Islet of Langerhans (tissue), 1 donor: ENCODE results near the gene HELZ.
"Not testable (repeated sequence)": the region's sequence is repeated elsewhere in the genome, so short reads cannot be mapped to it uniquely, and the experiment has no call there.

ENCODE experiments used
- FAIRE-seq: peaks from one replicate; lab custom pipeline; 2011; peaks lifted over from hg19 to GRCh38; lab: Jason Lieb, UNC

HELZ gene

DNA sequence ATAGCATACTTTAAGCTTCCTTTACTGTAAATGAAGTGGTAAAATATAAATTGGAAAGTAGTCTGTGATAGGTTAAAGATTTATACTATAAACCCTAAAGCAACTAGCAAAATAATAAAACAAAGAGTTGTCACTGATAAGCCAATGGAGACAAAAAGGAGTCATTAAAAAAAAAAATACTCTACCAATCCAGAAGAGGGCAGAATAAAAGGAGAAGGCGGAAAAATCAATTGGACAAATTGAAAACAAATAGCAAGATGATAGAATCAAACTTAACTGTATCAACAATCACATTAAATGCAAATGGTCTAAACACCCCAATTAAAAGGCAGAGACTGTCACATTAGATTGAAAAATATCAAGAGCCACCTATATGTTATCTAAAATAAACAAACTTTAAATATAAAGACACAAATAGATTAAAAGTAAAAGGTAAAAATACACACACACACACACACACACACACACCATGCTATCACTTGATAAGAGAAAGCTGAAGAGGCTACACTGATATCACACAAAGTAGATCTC, 128.9 kb downstream of the HELZ start:
- no peak for FAIRE-seq

DNA sequence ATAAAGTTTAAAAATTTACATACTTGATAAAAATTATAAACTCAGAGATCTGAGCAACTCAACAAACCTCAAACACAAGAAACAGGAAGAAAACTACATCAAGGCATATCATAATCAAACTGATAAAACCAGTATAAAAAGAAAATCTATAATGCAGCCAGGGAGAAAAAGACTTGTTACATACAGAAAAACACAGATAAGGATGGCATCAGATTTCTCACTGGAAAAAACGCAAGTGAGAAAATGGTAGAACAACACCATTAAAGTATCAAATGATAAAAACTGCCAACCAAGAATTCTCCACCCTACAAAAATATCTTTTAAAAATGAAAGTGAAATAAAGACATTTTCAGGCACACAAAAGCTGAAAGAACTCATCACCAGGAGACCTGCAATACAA, 129.6 kb downstream of the HELZ start:
- no peak for FAIRE-seq

DNA sequence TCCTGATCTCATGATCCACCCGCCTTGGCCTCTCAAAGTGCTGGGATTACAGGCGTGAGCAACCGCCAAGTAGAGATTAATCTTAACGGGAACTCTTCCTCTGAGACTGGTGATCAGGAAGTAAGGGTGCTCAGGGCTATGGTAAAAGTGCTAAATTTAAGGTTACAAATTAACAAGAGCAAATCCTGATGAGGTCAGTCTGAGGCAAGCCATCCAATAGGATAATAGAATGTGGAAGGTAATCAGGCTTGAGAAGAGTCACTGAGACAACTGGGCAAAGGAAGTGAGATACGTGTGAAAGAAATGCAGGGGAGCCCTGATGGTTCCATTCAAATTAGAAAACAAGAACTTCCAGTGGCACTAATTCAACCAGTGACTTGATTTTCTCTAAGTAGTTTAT, 131.5 kb downstream of the HELZ start:
- no peak for FAIRE-seq

DNA sequence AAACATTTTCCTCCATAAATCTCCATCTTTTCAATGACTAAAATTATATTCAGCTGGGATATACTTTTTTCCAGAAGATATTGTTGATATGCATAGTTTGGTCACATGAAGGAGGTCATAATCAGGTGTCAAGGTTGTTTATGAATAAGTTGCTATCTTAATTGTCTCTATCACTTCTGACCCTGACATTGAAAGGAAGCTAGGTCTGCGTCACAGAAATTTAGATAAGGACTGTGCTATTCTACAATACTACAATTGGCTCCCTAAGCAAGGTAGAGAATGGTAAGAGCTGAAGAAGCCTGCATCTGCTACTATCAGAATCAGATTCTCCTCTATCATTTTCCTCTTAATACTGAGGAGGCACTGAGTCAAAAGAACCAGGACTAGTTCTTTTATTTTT, 133.2 kb downstream of the HELZ start:
- FAIRE-seq: no peak

DNA sequence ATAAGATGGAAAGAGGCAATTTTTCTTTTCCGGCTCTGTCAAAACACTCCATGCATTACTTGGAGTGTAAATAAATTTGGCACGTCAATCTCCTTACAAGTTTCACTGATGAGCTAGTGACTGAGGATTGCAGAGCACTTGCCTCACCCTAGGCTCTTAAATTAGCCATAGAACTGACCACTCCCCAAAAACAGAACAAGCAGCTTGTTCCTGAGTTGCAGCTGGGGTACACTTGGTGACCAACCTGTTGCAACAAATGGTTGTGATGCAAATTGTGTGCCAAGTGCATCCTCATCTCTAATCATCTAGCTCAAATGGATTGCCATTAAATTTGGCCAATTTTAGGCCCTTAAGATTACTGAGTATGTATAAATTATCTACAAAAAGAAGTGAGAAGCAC, 133.7 kb downstream of the HELZ start:
- FAIRE-seq: no peak

DNA sequence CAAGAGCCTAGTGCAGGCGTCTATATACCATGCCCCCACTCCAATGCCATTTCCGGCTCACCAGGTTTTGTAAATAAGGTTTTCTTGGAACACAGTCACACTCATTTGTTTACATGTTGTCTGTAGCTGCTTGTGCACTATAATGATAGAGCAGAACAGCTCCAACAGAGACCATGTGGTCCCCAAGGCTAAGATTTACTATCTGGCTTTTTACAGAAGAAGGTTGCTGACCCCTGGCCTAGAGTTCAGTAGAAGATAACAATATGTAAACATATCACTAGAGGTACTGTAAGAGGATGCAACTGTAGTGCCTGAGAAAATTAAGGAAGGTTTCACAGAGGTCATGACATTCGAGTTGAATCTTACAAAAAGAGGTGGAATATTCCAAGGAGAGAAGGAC, 134.4 kb downstream of the HELZ start:
- no peak for FAIRE-seq

DNA sequence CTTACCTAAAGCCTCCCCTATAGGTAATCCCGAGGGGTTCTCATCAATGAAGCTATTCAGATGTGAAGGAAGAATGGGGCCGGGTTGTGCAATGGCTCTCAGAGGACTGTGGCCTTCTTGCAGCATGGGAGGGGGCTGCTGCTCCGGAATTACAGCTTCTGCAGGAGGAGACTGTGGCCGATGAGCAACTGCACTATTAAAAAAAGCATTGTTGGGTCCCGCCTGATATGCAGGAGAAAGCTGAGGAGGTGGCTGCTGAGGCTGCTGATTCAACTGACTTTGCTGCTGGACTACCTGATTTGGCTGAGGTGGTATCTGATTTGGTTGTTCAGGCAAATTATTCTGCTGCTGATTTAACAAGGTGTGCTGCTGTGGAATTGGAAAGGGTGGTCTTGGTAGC, 135.9 kb downstream of the HELZ start:
- FAIRE-seq: no peak

DNA sequence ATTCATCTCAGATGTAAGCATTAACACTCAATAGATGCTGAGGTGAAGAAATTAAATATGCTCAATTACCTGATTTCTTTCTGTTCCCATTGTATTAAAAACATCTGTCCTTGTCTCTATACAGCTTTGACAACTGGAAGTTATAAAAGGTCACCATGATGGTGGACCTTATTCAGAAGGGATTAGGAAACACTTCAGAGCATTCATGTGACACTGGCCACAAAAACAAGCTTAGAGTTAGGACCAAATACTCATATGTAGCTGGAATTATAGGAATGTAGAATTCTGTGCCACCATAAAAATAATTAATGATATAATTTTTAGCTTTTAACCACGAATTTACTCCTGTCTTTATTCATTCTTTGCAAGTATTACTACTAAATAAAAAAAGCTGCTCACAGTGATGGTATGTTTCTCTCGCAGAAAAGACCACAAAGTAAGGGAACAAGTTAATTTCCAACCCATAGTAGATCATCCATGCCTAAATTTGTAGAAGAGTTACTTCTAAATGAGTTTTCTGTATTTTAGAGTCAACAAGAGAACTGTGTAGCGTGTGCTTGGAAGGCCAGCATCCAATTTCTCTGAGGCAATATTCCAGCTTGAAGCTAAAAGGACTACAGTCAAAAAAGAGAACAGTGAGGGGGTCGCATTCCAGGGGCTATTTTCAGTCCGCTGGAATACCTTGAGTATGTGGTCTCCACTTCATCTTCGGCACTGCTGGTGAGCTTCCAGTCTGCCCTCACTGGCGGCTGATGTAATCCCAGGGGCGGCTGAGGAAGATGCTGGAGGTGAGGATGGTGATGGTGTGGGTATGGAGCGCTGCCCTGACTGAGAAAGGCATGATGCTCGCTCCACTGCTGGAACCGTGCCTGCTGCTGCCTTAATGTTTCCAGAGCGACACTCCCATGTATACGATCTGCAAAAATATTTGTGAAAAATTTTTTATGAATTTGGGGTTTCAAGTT, 136.9 kb downstream of the HELZ start:
- no peak for FAIRE-seq

DNA sequence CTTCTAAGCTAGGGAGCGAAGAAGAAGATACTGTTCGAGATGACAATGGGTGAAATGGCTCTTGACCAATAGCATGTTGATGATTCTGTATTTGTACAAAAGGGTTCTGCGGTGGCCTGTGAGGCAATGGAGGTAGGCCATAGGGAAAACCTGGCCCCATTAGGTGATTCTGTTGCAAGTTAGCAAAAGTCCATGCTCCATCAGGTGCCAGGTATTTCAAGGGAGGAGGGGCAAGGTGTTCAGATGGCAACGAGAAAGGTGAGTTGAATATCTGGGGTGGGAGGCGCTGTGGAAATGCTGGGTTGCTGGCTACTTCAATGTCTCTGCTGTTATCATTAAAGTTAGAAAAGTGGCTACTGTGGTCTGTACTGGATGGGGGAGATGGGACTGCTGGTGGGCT, 137.8 kb downstream of the HELZ start:
- no peak for FAIRE-seq

DNA sequence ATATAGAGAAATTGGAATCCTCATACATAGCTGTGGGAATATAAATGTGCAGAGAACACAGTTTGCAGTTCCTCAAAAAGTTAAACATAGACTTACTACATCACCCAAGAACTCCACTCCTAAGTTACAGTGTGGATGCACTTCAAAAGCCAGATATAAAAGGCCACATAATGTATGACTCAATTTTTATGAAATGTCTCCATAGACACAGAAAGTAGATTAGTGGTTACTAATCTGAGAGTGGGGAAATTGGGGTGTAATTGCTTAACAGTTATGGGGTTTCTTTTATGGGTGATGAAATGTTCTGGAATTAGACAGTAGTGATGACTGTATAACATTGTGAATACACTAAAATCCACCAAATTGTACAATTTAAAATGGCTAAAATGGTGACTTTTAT, 139.8 kb downstream of the HELZ start:
- FAIRE-seq: no peak

DNA sequence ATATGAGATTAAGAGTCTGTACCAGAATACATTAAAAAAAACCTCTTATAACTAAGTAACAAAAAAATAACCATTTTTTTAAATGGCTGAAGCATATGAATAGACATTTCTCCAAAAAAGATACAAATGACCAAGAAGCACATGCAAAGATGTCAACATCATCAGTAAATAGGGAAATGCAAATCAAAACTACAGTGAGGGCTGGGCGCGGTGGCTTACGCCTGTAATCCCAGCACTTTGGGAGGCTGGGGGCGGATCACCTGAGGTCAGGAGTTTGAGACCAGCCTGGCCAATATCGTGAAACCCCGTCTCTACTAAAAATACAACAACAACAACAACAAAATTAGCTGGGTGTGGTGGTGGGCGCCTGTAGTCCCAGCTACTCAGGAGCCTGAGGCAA, 140.4 kb downstream of the HELZ start:
- FAIRE-seq: not testable (repeated sequence)

DNA sequence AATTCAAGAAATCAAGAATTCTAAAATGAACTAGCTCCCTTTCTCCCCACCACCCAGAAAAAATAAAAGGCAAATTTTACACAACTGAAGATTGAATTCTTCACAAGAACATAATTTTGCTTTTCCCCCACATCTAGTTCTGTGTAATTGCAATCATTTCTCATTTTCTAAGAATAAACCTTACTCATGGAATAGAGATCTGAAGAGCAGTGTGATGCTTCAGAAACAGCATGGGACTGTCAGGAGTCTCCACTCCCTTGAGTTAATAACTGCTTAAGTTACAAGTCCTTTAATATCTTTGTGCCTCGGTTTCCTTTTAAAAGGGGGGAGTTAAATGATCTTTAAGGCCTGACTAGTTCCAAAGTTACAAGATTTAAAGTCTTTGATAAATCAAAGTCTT, 147.0 kb downstream of the HELZ start:
- FAIRE-seq: no peak

DNA sequence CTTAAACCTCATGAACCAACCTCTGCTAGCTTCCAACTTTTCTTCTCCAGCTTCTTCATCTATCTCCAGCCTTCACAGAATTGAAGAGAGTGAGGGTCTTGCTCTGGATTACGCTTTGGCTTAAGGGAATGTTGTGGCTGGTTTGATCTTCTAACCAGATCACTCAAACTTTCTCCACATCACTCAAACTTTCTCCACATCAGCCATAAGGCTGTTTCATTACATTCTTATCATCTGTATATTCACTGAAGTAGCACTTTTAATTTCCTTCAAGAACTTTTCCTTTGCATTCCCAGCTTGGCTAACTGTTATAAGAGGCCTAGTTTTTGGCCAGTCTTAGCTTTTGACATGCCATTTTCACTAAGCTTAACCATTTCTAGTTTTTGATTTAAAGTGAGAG, 148.4 kb downstream of the HELZ start:
- FAIRE-seq: no peak

DNA sequence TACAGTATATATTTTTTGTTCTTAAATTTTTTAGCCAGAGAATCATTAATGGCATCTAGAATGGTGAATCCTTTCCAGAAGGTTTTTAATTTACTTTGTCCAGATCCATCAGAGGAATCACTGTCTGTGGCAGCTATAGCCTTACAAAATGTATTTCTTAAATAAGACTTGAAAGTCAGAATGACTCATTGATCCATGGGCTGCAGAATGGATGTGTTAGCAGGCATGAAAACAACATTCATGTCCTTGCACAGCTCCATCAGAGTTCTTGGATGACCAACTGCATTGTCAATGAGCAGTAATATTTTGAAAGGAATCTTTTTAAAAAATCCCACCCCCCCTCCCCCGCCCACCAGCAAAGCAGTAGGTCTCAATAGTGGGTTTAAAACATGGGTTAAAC, 149.2 kb downstream of the HELZ start:
- FAIRE-seq: no peak

DNA sequence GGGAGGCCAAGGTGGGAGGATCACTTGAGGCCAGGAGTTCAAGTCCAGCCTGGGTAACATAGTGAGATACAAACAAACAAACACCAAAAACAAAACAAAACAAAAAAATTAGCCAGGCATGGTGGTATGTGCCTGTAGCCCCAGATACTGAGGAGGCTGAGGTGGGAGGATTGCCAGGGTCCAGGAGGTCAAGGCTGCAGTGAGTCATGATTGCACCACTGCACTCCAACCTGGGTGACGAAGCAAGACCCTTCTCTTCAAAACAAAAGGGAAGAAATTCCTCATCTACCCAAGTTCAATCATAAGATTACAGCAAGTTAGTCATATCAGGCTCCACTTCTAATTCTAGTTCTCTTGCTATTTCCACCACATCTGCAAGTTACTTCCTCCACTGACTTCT, 149.7 kb downstream of the HELZ start:
- not testable (repeated sequence) for FAIRE-seq

DNA sequence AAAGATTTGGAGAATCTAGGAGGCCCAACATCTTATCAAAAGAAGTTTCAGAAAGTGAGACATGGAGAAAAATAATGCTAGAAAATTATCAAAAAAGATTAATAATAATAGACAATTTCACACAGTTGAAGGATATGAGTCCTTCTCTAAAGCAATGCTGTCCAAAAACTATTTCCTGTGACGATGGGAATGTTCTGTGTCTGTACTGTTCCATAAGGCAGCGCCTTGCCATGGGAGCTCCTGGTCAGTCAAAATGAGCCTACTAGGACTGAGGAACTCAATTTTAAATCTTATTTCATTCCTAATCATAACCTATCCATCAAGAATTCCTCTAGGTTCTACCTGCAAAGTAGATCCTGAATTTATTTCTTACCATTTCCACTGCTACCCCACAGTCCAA, 151.6 kb downstream of the HELZ start:
- no peak for FAIRE-seq

DNA sequence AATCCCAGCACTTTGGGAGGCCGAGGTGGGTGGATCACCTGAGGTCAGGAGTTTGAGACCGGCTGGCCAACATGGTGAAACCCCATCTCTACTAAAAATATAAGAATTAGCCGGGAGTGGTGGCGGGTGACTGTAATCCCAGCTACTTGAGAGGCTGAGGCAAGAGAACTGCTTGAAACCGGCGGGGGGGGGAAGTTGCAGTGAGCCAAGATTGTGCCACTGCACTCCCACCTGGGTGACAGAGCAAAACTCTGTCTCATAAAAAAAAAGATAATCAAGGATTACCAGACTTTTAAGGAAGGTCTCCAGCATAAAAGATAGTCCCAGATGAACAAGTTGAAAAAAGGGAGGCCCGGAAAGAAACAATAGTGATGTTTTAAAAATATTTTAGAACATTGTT, 152.3 kb downstream of the HELZ start:
- FAIRE-seq: not testable (repeated sequence)

DNA sequence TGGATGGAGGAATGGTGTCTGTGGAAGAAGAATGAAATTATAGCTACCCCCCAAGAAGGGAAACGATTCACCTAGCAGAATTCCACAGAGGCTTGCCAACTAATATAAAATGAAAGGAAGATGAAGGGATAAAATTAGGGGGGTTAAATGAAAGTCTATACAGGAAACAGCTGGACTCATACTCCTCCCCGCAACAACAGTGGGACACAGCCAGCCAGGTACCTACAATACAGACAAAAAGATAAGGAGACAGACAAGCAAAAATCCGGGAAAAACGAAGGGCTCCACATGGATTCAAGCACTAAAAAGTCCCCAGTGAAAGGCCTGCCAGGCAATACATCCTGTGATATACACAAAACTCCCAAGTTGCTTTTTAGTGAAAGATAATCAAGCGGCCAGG, 152.7 kb downstream of the HELZ start:
- no peak for FAIRE-seq

DNA sequence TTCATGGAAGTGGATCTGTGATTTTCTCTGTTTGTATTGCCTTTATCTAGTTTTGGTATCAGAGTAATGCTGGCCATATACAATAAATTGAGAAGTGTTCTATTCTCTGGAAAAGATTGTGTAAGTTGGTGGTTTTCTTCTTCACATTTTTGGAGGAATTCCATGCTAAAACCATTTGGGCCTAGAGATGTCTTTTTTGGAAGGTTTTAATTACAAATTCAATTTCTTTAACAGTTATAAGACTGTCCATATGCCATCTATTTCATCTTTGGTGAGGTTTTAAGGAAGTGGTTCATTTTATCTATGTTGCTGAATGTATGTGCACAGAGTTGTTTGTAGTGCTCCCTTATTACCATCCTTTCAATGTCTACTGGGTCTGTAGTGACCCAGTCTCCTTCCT, 154.7 kb downstream of the HELZ start:
- no peak for FAIRE-seq

DNA sequence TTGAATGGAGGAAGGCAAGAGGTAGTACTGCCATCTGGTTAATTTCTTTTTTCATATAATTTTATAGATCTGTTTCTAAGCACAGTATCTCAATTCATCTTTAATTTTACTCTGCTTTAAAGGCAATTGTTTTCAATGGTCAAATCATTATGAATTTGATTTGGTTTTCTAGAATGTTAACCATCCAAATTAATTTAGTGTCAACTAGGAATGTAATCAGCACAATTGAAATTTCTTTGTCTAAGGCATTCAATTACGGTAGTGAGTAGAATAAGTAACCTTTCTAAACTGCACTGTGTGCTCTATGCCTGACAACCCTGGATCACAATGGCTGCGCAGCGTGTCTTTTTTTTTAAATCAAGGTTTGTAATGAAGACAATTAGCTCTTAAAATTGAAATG, 156.4 kb downstream of the HELZ start:
- no peak for FAIRE-seq

DNA sequence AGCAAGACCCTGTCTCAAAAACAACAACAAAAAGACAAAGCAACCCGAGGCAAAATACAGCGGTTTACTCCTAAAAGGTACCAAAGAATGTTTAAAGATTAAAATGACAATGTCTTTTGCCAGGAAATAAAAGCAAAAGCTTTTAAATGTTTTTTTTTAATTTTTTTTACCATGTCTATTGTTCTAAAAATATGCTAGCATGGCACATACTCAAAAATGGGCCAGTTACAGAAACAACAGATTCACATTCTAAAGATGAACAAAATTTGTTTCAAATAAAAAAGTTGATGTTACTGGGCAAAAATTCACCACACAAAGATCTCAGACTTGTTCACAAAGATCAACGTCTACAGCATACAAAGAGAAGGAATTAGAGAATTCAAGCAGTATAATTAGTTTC, 159.6 kb downstream of the HELZ start:
- no peak for FAIRE-seq

DNA sequence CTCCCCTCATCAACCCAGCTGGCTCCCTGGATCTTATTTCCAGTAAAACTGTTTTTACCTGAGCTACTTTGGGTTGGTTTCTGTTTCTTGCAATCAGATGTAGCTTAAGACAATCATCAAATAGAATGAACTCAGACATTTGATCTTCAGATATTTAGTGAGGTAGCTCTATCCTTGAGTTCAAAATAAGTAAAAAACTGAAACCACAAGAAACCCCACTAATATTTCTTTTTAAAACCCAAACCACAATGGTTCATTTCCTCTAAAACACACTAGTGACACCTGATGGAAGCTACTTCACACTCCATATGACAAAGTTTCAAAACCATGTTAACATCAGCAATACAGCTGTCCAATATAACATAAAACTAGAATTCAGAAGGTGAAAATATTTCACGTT, 162.9 kb downstream of the HELZ start:
- FAIRE-seq: peak; percentile 9

DNA sequence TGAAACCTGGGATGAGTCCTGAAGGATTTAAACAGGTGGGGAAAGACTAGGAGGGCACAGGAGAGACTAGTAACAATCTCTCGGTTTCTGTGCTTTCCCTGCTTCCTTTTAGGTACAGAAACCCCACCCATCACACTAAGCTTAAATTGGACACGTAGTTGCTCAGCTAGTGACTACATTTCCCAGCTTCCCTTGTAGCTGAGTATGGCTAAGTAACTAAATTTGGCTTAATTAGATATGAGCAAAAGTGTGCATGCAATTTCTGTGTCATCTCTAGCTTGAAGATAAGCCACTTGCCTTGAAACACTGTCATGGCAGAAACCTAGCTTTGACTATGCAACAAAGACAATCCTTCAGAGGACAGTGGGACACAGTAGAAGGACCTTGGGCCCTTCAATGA, 164.2 kb downstream of the HELZ start:
- FAIRE-seq: no peak

DNA sequence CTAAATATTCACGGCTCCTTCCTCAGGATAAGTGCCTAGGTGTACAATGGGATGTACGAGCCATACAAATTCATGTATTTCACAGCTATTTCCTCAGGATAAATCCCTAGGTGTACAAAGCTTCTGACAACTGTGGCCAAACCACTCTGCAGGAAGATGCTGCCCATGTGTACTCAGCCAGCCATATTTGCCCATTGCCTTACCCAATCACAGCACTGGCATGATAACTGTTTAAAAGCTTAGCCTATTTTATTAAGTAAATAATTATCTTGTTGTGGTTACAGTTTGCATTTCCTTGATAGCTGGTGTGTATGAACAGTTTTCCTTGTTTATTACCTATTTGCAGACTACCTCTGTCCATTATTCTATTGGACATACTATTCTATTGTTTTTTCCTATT, 165.5 kb downstream of the HELZ start:
- no peak for FAIRE-seq
